ENCODE data around the gene AGAP1. TPM values are rescaled to one million over a fixed set of nuclear protein-coding genes. Genes with fewer than 3 reads are reported as not detected.

The AGAP1 gene
- total RNA-seq, 1 experiment from 2014 or later: 25.8 TPM

GRCh38 chr2:235527806-235528469, 34.1 kb downstream of the AGAP1 start:
- H2BK12ac ChIP-seq (ENCODE audit: insufficient read length, low read depth, low read length): no peak overlapping the region
- H3K23ac ChIP-seq (ENCODE audit: insufficient read length, low read depth, low read length): no peak overlapping the region
- H3K27ac ChIP-seq (ENCODE audit: insufficient read length, low read depth, low read length): no peak overlapping the region
- H3K27me3 Mint-ChIP-seq (ENCODE audit: low read depth): no peaks in the 10 kb centered on the region; the same call in 1 of the 2 replicates
- H4K5ac ChIP-seq (ENCODE audit: insufficient read length, low read depth, low read length): no peak overlapping the region
- TF ChIP-seq CTCF (conservative IDR thresholded peaks at IDR 0.05): no peak
- no peak overlapping the region for H3T11ph ChIP-seq (ENCODE audit: low read length)
- H3K18ac ChIP-seq (ENCODE audit: insufficient read length, low read depth, low read length): no peak overlapping the region
- H3K4me2 ChIP-seq (ENCODE audit: insufficient read depth, insufficient read length, low read length): no peak overlapping the region
- no peak overlapping the region for H2BK5ac ChIP-seq (ENCODE audit: insufficient read length, low read length)
- WGBS (ENCODE audit: extremely low coverage, insufficient read length, low lambda C conversion rate): no CpG with 5 or more reads among the region's 7 CpGs
- H3K9me3 Mint-ChIP-seq: peaks cover 13 to 14% of the 10 kb centered on the region in 2 experiments
- no peaks in the 10 kb centered on the region for H3K9me3 ChIP-seq (ENCODE audit: control insufficient read depth, low read depth, low read length)
- H3K27me3 ChIP-seq (ENCODE audit: insufficient read depth, low read length): no peaks in the 10 kb centered on the region
- H2BK15ac ChIP-seq (ENCODE audit: low read depth, low read length): no peak overlapping the region
- H3K27ac Mint-ChIP-seq: no peak overlapping the region
- H2AK5ac ChIP-seq (ENCODE audit: insufficient read length, low read length): no peak overlapping the region
- H2AFZ ChIP-seq (ENCODE audit: low read length): no peak overlapping the region
- no peak overlapping the region for H2BK20ac ChIP-seq (ENCODE audit: low read depth, low read length, poor library complexity, severe bottlenecking)
- no peak overlapping the region for H3K14ac ChIP-seq (ENCODE audit: insufficient read depth, low read length)
- peaks cover 15% of the 10 kb centered on the region; the same call in 1 of the 2 replicates for H3K79me2 ChIP-seq (ENCODE audit: insufficient read depth, low read length)
- no peak overlapping the region for H2BK120ac ChIP-seq (ENCODE audit: low read depth, low read length, poor library complexity, severe bottlenecking)
- peaks cover 7 to 18% (median 8%) of the 10 kb centered on the region in 3 experiments; a peak in 6 of 7 replicates for H3K36me3 Mint-ChIP-seq (ENCODE audit: insufficient read depth in 1 of 3, low read depth in 3 of 3)
- H3K56ac ChIP-seq (ENCODE audit: insufficient read length, low read depth, low read length): no peak overlapping the region
- no peak overlapping the region for H3K9ac ChIP-seq (ENCODE audit: extremely low read depth, insufficient read length, low read length)
- H4K8ac ChIP-seq (replicated peaks; ENCODE audit: insufficient read length, low read depth, low read length): no peak overlapping the region
- peaks cover 41 to 45% of the 10 kb centered on the region in 2 experiments for H3K4me1 Mint-ChIP-seq
- H4K91ac ChIP-seq (ENCODE audit: insufficient read length, low read depth, low read length): no peak overlapping the region
- no peaks in the 10 kb centered on the region for H4K20me1 ChIP-seq (ENCODE audit: control insufficient read depth, insufficient read depth, insufficient read length)
- H3K4me3 Mint-ChIP-seq: no peak overlapping the region
- DNase-seq: no peak
- peaks cover 12% of the 10 kb centered on the region for H3K4me1 ChIP-seq (ENCODE audit: insufficient read depth, low read length)
- H3K4ac ChIP-seq (ENCODE audit: low read depth, low read length): no peak overlapping the region
- no peaks in the 10 kb centered on the region for H3K23me2 ChIP-seq (ENCODE audit: insufficient read length, low read depth, low read length, poor library complexity, severe bottlenecking)
- H3K79me1 ChIP-seq (ENCODE audit: insufficient read depth, low read depth, low read length, poor library complexity, severe bottlenecking): no peaks in the 10 kb centered on the region

Measured in H9 (cell line).